ENCODE data around the gene RAB40C.

The RAB40C gene

DNA sequence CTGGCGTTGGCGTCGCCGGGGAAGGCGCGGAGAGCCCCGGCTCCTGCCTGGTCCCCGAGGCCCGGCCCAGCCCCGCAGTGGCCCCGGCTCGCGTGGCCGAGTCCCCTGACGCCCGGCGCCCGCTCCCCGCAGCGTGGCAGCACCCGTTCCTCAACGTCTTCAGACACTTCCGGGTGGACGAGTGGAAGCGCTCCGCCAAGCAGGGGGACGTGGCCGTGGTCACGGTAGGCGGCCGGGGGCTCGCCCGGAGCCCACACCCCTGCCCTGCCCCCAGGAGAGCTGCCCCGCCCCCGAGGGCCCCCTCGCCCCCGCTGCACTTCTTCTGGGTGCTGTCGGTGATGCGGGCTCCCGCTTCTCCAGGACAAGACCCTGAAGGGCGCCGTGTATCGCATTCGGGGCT, 59.8 kb downstream of the RAB40C start:
- peak overlapping the region; percentile 88 for H3K27ac ChIP-seq
- H3K36me3 ChIP-seq: peaks cover 46% of the 10 kb centered on the region
- peak overlapping the region; percentile 86 for H3K4me3 ChIP-seq
- peak overlapping the region; percentile 88 for H3K9ac ChIP-seq
- H3K27me3 ChIP-seq: no peaks in the 10 kb centered on the region
- H4K20me1 ChIP-seq: peaks cover 36% of the 10 kb centered on the region
- no peak for TF ChIP-seq Cebpa-rat (IDR thresholded peaks at IDR 0.05)
- no peaks in the 10 kb centered on the region for H3K9me3 ChIP-seq
- peak overlapping the region; percentile 91 for H3K4me2 ChIP-seq
- peaks cover 50% of the 10 kb centered on the region for H3K4me1 ChIP-seq

DNA sequence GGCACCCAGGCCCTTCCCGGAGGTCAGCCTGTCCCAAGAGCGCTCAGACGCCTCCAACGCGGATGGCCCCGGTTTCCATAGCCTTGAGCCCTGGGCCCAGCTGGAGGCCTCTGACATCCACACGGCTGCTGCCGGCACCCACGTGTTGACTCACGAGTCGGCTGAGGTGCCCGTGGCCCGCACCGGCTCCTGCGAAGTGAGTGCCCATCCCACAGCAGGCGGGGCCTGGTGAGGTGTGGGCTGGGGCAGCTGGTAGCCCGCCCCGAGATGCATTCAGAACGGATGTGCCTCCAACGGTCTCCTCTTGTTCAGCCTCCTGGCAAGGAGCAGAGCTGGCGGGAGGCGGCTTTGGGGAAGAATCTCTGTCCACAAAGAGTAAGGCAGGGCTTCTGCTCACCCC, 62.0 kb downstream of the RAB40C start:
- Histone ChIP-seq H3K36me3 (peaks cover 57% of the 10 kb centered on the region), H3K4me2 (no peak overlapping the region), H3K27me3 (no peaks in the 10 kb centered on the region), H3K27ac (no peak overlapping the region), H3K4me3 (no peak overlapping the region), H3K4me1 (peaks cover 31% of the 10 kb centered on the region), H3K9ac (no peak overlapping the region), H3K9me3 (no peaks in the 10 kb centered on the region), H4K20me1 (peaks cover 15% of the 10 kb centered on the region)
- no peak for TF ChIP-seq Cebpa-rat (IDR thresholded peaks at IDR 0.05)

GRCh38 chr16:652454-653305, 62.8 kb downstream of the RAB40C start:
- H3K9ac ChIP-seq: 0 out of 2 replicates have a peak overlapping the region, but pooled peaks have one; percentile 15

DNA sequence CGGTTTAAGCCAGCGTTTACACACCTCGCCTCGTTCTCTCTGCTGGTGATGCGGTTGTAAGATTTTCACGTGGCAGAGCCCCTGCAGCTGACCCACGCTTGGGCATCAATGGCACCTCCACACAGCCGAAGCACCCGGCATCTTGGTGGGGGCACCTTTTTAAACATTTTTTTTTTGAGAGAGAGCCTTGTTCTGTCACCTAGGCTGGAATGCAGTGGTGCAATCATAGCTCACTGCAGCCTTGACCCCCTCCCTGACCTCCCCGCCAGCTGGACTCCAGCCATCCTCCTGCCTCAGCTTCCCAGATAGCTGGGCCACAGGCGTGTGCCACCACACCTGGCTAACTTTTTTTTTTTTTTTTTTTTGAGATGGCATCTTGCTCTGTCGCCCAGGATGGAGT, 64.2 kb downstream of the RAB40C start:
- peaks cover 71% of the 10 kb centered on the region for H3K36me3 ChIP-seq
- TF ChIP-seq Cebpa-rat (IDR thresholded peaks at IDR 0.05): no peak

More at GRCh38 chr16:652454-653305, 62.8 kb downstream of the RAB40C start:
- Histone ChIP-seq H3K27me3 (no peaks in the 10 kb centered on the region), H3K4me2 (no peak overlapping the region), H3K4me3 (no peak overlapping the region), H4K20me1 (peaks cover 6% of the 10 kb centered on the region; the same call in 1 of the 2 replicates), H3K9me3 (no peaks in the 10 kb centered on the region), H3K4me1 (peaks cover 23% of the 10 kb centered on the region), H3K36me3 (peaks cover 58% of the 10 kb centered on the region), H3K27ac (no peak overlapping the region)
- TF ChIP-seq Cebpa-rat (IDR thresholded peaks at IDR 0.05): no peak

DNA sequence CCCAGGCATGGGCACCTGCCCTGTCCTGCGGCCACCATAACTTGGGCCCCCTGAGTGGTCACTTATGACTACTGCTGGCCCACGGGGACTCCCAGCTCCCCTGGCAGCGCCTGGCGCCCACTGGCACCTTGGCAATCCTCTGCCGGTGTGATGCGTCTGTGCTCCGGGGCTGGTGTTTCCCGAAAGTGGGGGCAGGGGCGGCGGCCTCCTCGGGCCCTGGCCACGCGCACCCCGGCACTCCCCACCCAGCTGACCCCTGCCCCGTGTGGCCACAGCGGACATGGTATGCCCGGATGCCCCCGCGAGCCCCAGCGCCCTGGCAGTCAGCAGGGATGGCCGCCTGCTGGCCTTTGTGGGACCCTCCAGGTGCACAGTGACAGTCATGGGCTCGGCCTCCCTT, 67.6 kb downstream of the RAB40C start:
- Histone ChIP-seq H3K36me3 (peaks cover 74% of the 10 kb centered on the region), H3K27me3 (no peaks in the 10 kb centered on the region), H3K27ac (no peak overlapping the region), H4K20me1 (no peaks in the 10 kb centered on the region), H3K4me2 (no peak overlapping the region), H3K4me1 (peaks cover 19% of the 10 kb centered on the region), H3K9me3 (no peaks in the 10 kb centered on the region), H3K4me3 (no peak overlapping the region), H3K9ac (no peak overlapping the region)
- no peak for TF ChIP-seq Cebpa-rat (IDR thresholded peaks at IDR 0.05)

More for the DNA sequence above, 64.2 kb downstream of the RAB40C start:
- no peaks in the 10 kb centered on the region for H4K20me1 ChIP-seq
- peaks cover 11% of the 10 kb centered on the region for H3K4me1 ChIP-seq
- no peak overlapping the region for H3K4me2 ChIP-seq
- H3K9ac ChIP-seq: no peak overlapping the region
- no peak overlapping the region for H3K4me3 ChIP-seq
- H3K27ac ChIP-seq: no peak overlapping the region
- no peaks in the 10 kb centered on the region for H3K27me3 ChIP-seq
- no peaks in the 10 kb centered on the region for H3K9me3 ChIP-seq

- peaks cover 64% of the 10 kb centered on the region for H3K36me3 ChIP-seq
- peaks cover 27% of the 10 kb centered on the region for H3K4me1 ChIP-seq
- H3K9ac ChIP-seq: no peak overlapping the region
- no peak overlapping the region for H3K4me3 ChIP-seq
- H3K27ac ChIP-seq: no peak overlapping the region
- no peak for TF ChIP-seq Cebpa-rat (IDR thresholded peaks at IDR 0.05)
- H3K9me3 ChIP-seq: no peaks in the 10 kb centered on the region
- H3K4me2 ChIP-seq: no peak overlapping the region
- H4K20me1 ChIP-seq: no peaks in the 10 kb centered on the region
- no peaks in the 10 kb centered on the region for H3K27me3 ChIP-seq
Observed at GRCh38 chr16:658679-659571, 69.1 kb downstream of the RAB40C start.

DNA sequence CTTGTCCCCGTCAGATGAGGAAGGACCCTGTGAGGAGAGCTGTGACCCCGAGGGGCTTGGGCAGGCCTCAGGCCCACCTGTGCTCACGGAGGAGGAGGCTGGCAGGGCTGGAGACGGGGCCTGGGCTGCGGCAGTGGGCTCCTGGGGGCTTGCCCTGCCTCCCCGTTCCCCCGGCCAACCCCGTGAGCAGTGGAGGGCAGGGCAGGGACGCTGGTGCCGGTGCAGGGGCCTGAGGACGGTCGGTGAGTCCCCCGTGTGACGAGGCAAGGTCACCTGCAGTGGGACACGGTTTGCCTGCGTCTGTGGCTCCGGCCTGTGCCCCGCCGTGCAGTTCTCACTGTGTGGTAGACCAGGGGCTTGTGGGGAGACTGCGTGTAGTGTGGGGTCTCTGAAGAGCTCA, 69.8 kb downstream of the RAB40C start:
- peaks cover 61% of the 10 kb centered on the region for H3K36me3 ChIP-seq
- no peaks in the 10 kb centered on the region for H4K20me1 ChIP-seq
- H3K4me3 ChIP-seq: no peak overlapping the region
- no peak overlapping the region; the same call in 1 of the 2 replicates for H3K4me2 ChIP-seq
- H3K9me3 ChIP-seq: no peaks in the 10 kb centered on the region
- H3K9ac ChIP-seq: no peak overlapping the region
- no peaks in the 10 kb centered on the region for H3K27me3 ChIP-seq
- no peak for TF ChIP-seq Cebpa-rat (IDR thresholded peaks at IDR 0.05)
- H3K27ac ChIP-seq: no peak overlapping the region
- peaks cover 34% of the 10 kb centered on the region for H3K4me1 ChIP-seq

DNA sequence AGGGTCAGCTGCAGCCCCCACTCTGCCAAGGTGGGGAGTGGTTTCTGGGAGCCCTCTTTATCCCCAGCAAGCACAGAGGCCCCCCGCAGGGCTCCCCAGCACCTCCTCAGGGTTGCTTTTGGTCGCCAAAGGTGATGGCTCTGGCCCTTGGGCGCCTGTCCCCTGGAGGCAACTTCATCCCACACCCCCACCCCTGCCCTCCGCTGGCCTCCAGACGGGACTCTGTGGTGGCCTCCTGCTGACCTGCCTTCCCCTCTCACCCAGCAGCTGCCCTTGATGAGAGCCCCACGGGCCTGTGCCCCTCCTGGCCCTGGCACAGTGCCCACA, 70.2 kb downstream of the RAB40C start:
- Histone ChIP-seq H3K36me3 (peaks cover 56% of the 10 kb centered on the region), H3K27ac (peak overlapping the region; percentile 68), H3K9me3 (no peaks in the 10 kb centered on the region), H4K20me1 (no peaks in the 10 kb centered on the region), H3K4me2 (peak overlapping the region; percentile 70), H3K9ac (0 out of 2 replicates have a peak overlapping the region, but pooled peaks have one; percentile 24), H3K4me1 (peaks cover 39% of the 10 kb centered on the region), H3K27me3 (no peaks in the 10 kb centered on the region), H3K4me3 (no peak overlapping the region)
- TF ChIP-seq Cebpa-rat (IDR thresholded peaks at IDR 0.05): no peak

DNA sequence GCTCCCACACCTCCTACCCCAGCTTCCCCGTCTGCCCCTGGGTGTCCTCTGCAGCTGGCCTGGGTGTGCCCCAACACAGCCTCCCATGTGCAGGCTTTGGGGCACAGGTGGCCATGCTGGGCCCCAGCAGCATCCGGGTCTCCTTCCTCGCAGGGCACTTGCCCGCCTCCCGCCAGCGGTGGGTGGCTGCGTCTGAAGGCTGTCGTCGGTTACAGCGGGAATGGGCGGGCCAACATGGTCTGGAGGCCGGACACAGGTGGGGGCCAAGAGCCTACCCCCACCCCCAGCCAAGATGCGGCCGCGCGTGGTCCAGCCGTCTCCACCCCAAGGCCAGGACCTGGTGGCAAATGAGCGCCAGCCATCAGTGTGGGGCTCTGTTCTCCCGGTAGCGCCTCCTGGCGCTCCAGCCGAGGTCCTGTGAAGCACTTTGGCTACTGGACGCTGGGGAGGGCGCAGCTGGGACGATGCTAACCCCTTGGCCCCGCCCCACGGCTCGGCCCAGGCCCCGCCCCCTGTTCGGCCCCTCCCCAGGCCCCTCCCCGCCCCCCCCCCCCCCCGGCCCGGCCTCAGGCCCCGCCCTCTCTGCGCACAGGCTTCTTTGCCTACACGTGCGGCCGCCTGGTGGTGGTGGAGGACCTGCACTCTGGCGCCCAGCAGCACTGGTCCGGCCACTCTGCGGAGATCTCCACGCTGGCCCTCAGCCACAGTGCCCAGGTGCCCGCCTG, 70.8 kb downstream of the RAB40C start:
- H3K4me3 ChIP-seq: 0 out of 2 replicates have a peak overlapping the region, but pooled peaks have one; percentile 33
- peak overlapping the region; percentile 70 for H3K4me2 ChIP-seq
- H3K9ac ChIP-seq: peak overlapping the region; percentile 53; the same call in 1 of the 2 replicates
- peak overlapping the region; percentile 68 for H3K27ac ChIP-seq
- peaks cover 51% of the 10 kb centered on the region for H3K36me3 ChIP-seq
- no peak for TF ChIP-seq Cebpa-rat (IDR thresholded peaks at IDR 0.05)
- H3K9me3 ChIP-seq: no peaks in the 10 kb centered on the region
- no peaks in the 10 kb centered on the region for H3K27me3 ChIP-seq
- H4K20me1 ChIP-seq: no peaks in the 10 kb centered on the region
- H3K4me1 ChIP-seq: peaks cover 43% of the 10 kb centered on the region
